MG63 (cell line): ENCODE results near the gene NUDT13. TPM values are rescaled to one million over a fixed set of nuclear protein-coding genes. Genes with fewer than 3 reads are reported as not detected.

ENCODE experiments used
- DNase-seq: peaks from one replicate; pipeline ENCODE4 v3.0.0-alpha.2; 2020
- H3K27me3 ChIP-seq: fragments of 250-450 bp; sonication (Bioruptor Pico); 2 replicates; pipeline ENCODE4 v1.5.1; 2020; ENCODE audit warnings: mild to moderate bottlenecking, moderate library complexity
- H3K36me3 ChIP-seq: fragments of 250-450 bp; sonication (Bioruptor Pico); 2 replicates; pipeline ENCODE4 v1.5.1; 2020; ENCODE audit warnings: mild to moderate bottlenecking, moderate library complexity
- H3K4me3 ChIP-seq: fragments of 250-450 bp; sonication (Bioruptor Pico); 2 replicates; pipeline ENCODE4 v1.5.1; 2020; ENCODE audit warnings: mild to moderate bottlenecking, moderate library complexity
- H3K9me3 ChIP-seq: fragments of 250-450 bp; sonication (Bioruptor Pico); 2 replicates; pipeline ENCODE4 v1.5.1; 2020; ENCODE audit warnings: mild to moderate bottlenecking, moderate library complexity
- total RNA-seq: library from RNA; depleted of rRNA; stranded (reverse); fragments of >200 nt; shearing (Covaris generic); gene quantifications from 2 replicates; pipeline ENCODE4 v1.2.3, GENCODE V29; 2014; ENCODE audit warnings: low replicate concordance; rRNA removed

The NUDT13 gene
- total RNA-seq, 1 experiment from 2014 or later = not detected

GRCh38 chr10:73174148-73174925, 64.1 kb downstream of the NUDT13 start:
- DNase-seq = no peak
- Histone ChIP-seq H3K9me3 (no peaks in the 10 kb centered on the region), H3K27me3 (no peaks in the 10 kb centered on the region), H3K4me3 (no peak overlapping the region), H3K36me3 (no peaks in the 10 kb centered on the region)

Other genes with a start within 250 kb of the NUDT13 start
- not detected in 2 replicates for gene OIT3, start 216.7 kb upstream of the NUDT13 start, total RNA-seq
- gene PLA2G12B, start 155.6 kb upstream of the NUDT13 start, total RNA-seq = not detected in 2 replicates
- 65.9 and 77.0 TPM in 2 replicates for gene P4HA1, start 13.6 kb upstream of the NUDT13 start, total RNA-seq
- gene ECD, start 57.6 kb downstream of the NUDT13 start, total RNA-seq = 38.3 and 39.6 TPM in 2 replicates
- gene FAM149B1, start 57.7 kb downstream of the NUDT13 start, total RNA-seq = 5.6 and 7.4 TPM in 2 replicates
- 31.1 and 39.5 TPM in 2 replicates for gene DNAJC9, start 136.8 kb downstream of the NUDT13 start, total RNA-seq
- 61.4 TPM in 2 replicates for gene MRPS16, start 142.2 kb downstream of the NUDT13 start, total RNA-seq
- gene CFAP70, start 248.4 kb downstream of the NUDT13 start, total RNA-seq = 2.8 and 4.1 TPM in 2 replicates